ENCODE data around the gene PKP3.

DNA sequence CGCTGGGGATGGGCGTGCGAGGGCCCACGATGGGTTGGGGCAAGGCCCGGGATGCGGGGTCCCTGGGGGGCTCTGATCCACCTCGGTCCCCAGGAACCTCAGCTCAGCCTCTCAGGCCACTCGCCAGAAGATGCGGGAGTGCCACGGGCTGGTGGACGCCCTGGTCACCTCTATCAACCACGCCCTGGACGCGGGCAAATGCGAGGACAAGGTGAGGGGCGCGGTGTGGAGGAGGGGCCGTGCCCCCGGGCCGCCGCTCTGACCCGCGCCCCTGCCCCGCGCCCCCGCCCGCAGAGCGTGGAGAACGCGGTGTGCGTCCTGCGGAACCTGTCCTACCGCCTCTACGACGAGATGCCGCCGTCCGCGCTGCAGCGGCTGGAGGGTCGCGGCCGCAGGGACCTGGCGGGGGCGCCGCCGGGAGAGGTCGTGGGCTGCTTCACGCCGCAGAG, 6.3 kb downstream of the PKP3 start:
- no peak for TF ChIP-seq POLR2A (IDR thresholded peaks at IDR 0.05)
- TF ChIP-seq, protein P1, sequence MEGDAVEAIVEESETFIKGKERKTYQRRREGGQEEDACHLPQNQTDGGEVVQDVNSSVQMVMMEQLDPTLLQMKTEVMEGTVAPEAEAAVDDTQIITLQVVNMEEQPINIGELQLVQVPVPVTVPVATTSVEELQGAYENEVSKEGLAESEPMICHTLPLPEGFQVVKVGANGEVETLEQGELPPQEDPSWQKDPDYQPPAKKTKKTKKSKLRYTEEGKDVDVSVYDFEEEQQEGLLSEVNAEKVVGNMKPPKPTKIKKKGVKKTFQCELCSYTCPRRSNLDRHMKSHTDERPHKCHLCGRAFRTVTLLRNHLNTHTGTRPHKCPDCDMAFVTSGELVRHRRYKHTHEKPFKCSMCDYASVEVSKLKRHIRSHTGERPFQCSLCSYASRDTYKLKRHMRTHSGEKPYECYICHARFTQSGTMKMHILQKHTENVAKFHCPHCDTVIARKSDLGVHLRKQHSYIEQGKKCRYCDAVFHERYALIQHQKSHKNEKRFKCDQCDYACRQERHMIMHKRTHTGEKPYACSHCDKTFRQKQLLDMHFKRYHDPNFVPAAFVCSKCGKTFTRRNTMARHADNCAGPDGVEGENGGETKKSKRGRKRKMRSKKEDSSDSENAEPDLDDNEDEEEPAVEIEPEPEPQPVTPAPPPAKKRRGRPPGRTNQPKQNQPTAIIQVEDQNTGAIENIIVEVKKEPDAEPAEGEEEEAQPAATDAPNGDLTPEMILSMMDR (IDR thresholded peaks at IDR 0.05): no peak

Data from testis (tissue), 2 donors.